H1 (cell line): ENCODE measurements around the gene MRPL3. TPM values are rescaled to one million over a fixed set of nuclear protein-coding genes. Genes with fewer than 3 reads are reported as not detected.

ENCODE experiments used
- polyA plus RNA-seq, 7 experiments: library from polyadenylated mRNA; depleted of rRNA in 3 of 7; stranded (reverse) in 5 of 7; unstranded in 2 of 7; fragments of >200 nt in 5 of 7; fragments of 200-250 nt in 2 of 7; gene quantifications; 1 replicate in 5 of 7; 2 replicates in 1 of 7; 4 replicates in 1 of 7; pipeline versions ENCODE4 v1.2.1 to v1.2.3, GENCODE V29; 2011 to 2013; ENCODE audit warnings: missing spikeins in 2 of 7, mixed read lengths in 2 of 7
- total RNA-seq: library from RNA; stranded (reverse); fragmentation: NEBNext Ultra II Directional; extraction: Animal tissue kit (Norgen Biotek cat#: 25700); gene quantifications from 2 replicates; pipeline ENCODE4 v1.2.1, GENCODE V29; 2021
- TF ChIP-seq, protein P1 (sequence below): fragments of 300-600 bp; sonication (generic); IDR thresholded peaks from 2 replicates; pipeline ENCODE4 v1.7.1; 2012; ENCODE audit warnings: low read length, moderate library complexity, mild to moderate bottlenecking, inconsistent platforms; ENCODE audit not compliant: insufficient replicate concordance

Gene MRPL3
- total and polyA plus RNA-seq, 2 of the 8 experiments (the other 6 are each of a cell fraction or from before 2014, with no cell fraction given) = 164 to 175 TPM

DNA sequence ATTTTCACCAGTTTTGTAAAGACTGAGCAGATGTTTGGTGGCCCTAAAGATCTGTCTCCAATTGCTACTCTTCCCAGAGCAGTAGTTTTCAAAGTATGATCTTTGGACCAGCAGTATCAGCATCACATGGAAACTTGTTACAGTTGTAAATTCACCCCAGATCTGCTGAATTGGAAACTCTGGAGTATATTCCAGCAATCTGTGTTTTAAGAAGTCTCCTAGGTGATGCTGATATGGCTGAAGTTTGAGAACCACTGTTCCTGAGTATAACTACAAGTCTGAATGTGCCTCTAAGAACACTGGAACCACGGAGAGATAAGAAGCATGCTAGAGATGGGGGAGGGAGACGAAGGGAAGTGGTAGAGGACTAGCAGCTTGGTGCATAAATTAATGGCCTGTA, 75.5 kb downstream of the MRPL3 start (continued):
- TF ChIP-seq, protein P1, sequence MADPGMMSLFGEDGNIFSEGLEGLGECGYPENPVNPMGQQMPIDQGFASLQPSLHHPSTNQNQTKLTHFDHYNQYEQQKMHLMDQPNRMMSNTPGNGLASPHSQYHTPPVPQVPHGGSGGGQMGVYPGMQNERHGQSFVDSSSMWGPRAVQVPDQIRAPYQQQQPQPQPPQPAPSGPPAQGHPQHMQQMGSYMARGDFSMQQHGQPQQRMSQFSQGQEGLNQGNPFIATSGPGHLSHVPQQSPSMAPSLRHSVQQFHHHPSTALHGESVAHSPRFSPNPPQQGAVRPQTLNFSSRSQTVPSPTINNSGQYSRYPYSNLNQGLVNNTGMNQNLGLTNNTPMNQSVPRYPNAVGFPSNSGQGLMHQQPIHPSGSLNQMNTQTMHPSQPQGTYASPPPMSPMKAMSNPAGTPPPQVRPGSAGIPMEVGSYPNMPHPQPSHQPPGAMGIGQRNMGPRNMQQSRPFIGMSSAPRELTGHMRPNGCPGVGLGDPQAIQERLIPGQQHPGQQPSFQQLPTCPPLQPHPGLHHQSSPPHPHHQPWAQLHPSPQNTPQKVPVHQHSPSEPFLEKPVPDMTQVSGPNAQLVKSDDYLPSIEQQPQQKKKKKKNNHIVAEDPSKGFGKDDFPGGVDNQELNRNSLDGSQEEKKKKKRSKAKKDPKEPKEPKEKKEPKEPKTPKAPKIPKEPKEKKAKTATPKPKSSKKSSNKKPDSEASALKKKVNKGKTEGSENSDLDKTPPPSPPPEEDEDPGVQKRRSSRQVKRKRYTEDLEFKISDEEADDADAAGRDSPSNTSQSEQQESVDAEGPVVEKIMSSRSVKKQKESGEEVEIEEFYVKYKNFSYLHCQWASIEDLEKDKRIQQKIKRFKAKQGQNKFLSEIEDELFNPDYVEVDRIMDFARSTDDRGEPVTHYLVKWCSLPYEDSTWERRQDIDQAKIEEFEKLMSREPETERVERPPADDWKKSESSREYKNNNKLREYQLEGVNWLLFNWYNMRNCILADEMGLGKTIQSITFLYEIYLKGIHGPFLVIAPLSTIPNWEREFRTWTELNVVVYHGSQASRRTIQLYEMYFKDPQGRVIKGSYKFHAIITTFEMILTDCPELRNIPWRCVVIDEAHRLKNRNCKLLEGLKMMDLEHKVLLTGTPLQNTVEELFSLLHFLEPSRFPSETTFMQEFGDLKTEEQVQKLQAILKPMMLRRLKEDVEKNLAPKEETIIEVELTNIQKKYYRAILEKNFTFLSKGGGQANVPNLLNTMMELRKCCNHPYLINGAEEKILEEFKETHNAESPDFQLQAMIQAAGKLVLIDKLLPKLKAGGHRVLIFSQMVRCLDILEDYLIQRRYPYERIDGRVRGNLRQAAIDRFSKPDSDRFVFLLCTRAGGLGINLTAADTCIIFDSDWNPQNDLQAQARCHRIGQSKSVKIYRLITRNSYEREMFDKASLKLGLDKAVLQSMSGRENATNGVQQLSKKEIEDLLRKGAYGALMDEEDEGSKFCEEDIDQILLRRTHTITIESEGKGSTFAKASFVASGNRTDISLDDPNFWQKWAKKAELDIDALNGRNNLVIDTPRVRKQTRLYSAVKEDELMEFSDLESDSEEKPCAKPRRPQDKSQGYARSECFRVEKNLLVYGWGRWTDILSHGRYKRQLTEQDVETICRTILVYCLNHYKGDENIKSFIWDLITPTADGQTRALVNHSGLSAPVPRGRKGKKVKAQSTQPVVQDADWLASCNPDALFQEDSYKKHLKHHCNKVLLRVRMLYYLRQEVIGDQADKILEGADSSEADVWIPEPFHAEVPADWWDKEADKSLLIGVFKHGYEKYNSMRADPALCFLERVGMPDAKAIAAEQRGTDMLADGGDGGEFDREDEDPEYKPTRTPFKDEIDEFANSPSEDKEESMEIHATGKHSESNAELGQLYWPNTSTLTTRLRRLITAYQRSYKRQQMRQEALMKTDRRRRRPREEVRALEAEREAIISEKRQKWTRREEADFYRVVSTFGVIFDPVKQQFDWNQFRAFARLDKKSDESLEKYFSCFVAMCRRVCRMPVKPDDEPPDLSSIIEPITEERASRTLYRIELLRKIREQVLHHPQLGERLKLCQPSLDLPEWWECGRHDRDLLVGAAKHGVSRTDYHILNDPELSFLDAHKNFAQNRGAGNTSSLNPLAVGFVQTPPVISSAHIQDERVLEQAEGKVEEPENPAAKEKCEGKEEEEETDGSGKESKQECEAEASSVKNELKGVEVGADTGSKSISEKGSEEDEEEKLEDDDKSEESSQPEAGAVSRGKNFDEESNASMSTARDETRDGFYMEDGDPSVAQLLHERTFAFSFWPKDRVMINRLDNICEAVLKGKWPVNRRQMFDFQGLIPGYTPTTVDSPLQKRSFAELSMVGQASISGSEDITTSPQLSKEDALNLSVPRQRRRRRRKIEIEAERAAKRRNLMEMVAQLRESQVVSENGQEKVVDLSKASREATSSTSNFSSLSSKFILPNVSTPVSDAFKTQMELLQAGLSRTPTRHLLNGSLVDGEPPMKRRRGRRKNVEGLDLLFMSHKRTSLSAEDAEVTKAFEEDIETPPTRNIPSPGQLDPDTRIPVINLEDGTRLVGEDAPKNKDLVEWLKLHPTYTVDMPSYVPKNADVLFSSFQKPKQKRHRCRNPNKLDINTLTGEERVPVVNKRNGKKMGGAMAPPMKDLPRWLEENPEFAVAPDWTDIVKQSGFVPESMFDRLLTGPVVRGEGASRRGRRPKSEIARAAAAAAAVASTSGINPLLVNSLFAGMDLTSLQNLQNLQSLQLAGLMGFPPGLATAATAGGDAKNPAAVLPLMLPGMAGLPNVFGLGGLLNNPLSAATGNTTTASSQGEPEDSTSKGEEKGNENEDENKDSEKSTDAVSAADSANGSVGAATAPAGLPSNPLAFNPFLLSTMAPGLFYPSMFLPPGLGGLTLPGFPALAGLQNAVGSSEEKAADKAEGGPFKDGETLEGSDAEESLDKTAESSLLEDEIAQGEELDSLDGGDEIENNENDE = no peak
